Right lobe of liver (tissue), 6 donors: ENCODE results near the gene ATF2. TPM values are rescaled to one million over a fixed set of nuclear protein-coding genes. Genes with fewer than 3 reads are reported as not detected.

ENCODE experiments used
- ATAC-seq, 4 donors: fragments of 200-7000 bp; cut with Tn5 transposase; one replicate each; pipeline ENCODE4 v1.9.1; 2020; ENCODE audit warnings: mild to moderate bottlenecking in 4 of 4, moderate library complexity in 4 of 4
- DNase-seq, 3 donors: peaks; one replicate each; pipeline ENCODE4 v3.0.0-alpha.2; 2020
- H3K27ac ChIP-seq, 3 donors: fragments of 200-600 bp; one replicate each; pipeline ENCODE4 v1.8.0; 2022
- H3K27me3 ChIP-seq, 2 donors: fragments of 200-600 bp; one replicate each; pipeline ENCODE4 v1.8.0; 2022
- H3K36me3 ChIP-seq, 4 donors: fragments of 200-600 bp; sonication (generic) in 1 of 4; one replicate each; pipeline versions ENCODE4 v1.5.1 to v1.8.0; 2017 to 2022; ENCODE audit warnings: control low read depth in 1 of 4
- H3K4me1 ChIP-seq, 4 donors: fragments of 200-600 bp; sonication (generic) in 1 of 4; one replicate each; pipeline versions ENCODE4 v1.5.1 to v1.8.0; 2017 to 2022; ENCODE audit warnings: control low read depth in 1 of 4
- H3K4me3 ChIP-seq, 3 donors: fragments of 200-600 bp; one replicate each; pipeline ENCODE4 v1.8.0; 2022
- H3K9me3 ChIP-seq, 4 donors: fragments of 200-600 bp; sonication (generic) in 1 of 4; one replicate each; pipeline versions ENCODE4 v1.5.1 to v1.8.0; 2017 to 2022; ENCODE audit warnings: control low read depth in 1 of 4
- CTCF ChIP-seq, 4 donors: fragments of 200-600 bp in 3 of 4; fragments of 450-650 bp in 1 of 4; IDR thresholded peaks; one replicate each; pipeline versions ENCODE4 v1.5.1 to v1.8.0; 2016 to 2022; ENCODE audit warnings: antibody characterized with exemption in 4 of 4, mild to moderate bottlenecking in 2 of 4
- POLR2A ChIP-seq: fragments of 450-650 bp; IDR thresholded peaks from one replicate; pipeline ENCODE4 v1.6.1; 2017; ENCODE audit warnings: antibody characterized with exemption, mild to moderate bottlenecking
- WGBS: methylation state at CpG from one replicate; pipeline ENCODE4 v1.1.6; 2018; ENCODE audit warnings: low coverage, low lambda C conversion rate; ENCODE audit not compliant: insufficient coverage; ENCODE audit errors: missing lambda C conversion rate; 5-methylcytosine and 5-hydroxymethylcytosine counted together
- intact Hi-C, 2 donors: fragments of 100-400 bp; cut with DNase I; formaldehyde crosslinking; loops; one replicate each; pipeline versions ENCODE4 v1.11.2 to v1.14.1; 2022
- total RNA-seq, 6 experiments: library from RNA; depleted of rRNA in 2 of 6; stranded (reverse); fragments of >200 nt in 2 of 6; fragmentation: NEBNext Ultra II Directional in 3 of 6; extraction: Animal tissue kit (Norgen Biotek cat#: 25700) in 3 of 6; gene quantifications; one replicate each; pipeline versions ENCODE4 v1.1.0 to v1.2.4, GENCODE V29; 2016 to 2023
- donor health status: DM: no; HTN: yes; CAD: no.
- donor health status: DM: no; HTN: no; CAD: no.
- donor health status: DM: no; HTN: no; CAD: no.
- donor health status: DM: no; HTN: yes; CAD: no.
- donor health status: DM: no; HTN: yes; CAD: no.

ATF2 gene
- total RNA-seq, 6 experiments from 2014 or later, result 24.0 to 36.3 (median 27.4) TPM

- intact Hi-C loops, result no loop called here
- DNase-seq (no peak), ATAC-seq (peak in 3 of 4 donors; percentile 27 to 69 (median 42))
- Histone ChIP-seq H3K27me3 (no peaks in the 10 kb centered on the region), H3K36me3 (no peaks in the 10 kb centered on the region), H3K9me3 (no peaks in the 10 kb centered on the region), H3K4me1 (no peaks in the 10 kb centered on the region), H3K4me3 (no peak overlapping the region), H3K27ac (no peak overlapping the region)
- 88% methylated on average over 1 of the region's 1 CpG for WGBS
- no peak for TF ChIP-seq POLR2A
- TF ChIP-seq CTCF (IDR thresholded peaks at IDR 0.05), result peak in 2 of 4 donors; percentile 26 to 27
Observed at GRCh38 chr2:175187378-175187777, 19.4 kb upstream of the ATF2 start.

GRCh38 chr2:175183674-175184073, 15.7 kb upstream of the ATF2 start:
- Histone ChIP-seq H3K4me1 (peaks cover 0 to 13% (median 3%) of the 10 kb centered on the region in 4 donors), H3K27ac (no peak overlapping the region), H3K36me3 (peaks cover 0 to 13% (median 5%) of the 10 kb centered on the region in 4 donors), H3K9me3 (no peaks in the 10 kb centered on the region), H3K4me3 (no peak overlapping the region), H3K27me3 (no peaks in the 10 kb centered on the region)
- intact Hi-C loops, result no loop called here
- ATAC-seq (no peak), DNase-seq (no peak)
- WGBS, result 72% methylated on average over 2 of the region's 2 CpGs
- no peak for TF ChIP-seq CTCF (IDR thresholded peaks at IDR 0.05)
- no peak for TF ChIP-seq POLR2A

DNA sequence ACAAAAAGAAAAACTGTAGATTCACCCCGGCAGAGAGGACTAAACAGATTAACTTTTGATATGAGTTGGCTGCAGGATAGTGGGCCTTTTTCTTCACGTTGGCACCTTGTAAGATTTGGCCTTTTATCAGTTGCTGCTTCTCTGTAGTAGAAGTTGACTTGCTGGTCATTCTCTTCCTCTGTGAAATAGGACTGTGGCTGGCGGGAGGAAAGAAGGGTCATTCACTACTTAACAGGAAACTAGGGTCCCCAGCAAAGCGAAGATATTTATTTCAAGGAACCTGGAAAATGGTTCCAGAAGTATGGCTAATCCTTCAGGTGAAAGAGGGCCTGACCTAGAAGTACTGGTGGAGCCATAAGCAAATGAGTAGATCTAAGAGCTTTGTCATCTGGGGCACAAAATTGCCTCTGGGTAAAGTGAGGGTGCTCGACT, 13.9 kb upstream of the ATF2 start:
- TF ChIP-seq POLR2A, result no peak
- TF ChIP-seq CTCF (IDR thresholded peaks at IDR 0.05), result no peak
- intact Hi-C loops, result no loop called here
- Histone ChIP-seq H3K4me3 (peak overlapping the region; percentile 91 to 94 (median 93)), H3K9me3 (no peaks in the 10 kb centered on the region), H3K36me3 (peaks cover 0 to 31% (median 10%) of the 10 kb centered on the region in 4 donors), H3K4me1 (peaks cover 0 to 13% (median 3%) of the 10 kb centered on the region in 4 donors), H3K27ac (peak overlapping the region; percentile 82 to 88 (median 87)), H3K27me3 (no peaks in the 10 kb centered on the region)
- no peak for ATAC-seq
- DNase-seq, result no peak
- WGBS, result 45% methylated on average over 5 of the region's 5 CpGs

DNA sequence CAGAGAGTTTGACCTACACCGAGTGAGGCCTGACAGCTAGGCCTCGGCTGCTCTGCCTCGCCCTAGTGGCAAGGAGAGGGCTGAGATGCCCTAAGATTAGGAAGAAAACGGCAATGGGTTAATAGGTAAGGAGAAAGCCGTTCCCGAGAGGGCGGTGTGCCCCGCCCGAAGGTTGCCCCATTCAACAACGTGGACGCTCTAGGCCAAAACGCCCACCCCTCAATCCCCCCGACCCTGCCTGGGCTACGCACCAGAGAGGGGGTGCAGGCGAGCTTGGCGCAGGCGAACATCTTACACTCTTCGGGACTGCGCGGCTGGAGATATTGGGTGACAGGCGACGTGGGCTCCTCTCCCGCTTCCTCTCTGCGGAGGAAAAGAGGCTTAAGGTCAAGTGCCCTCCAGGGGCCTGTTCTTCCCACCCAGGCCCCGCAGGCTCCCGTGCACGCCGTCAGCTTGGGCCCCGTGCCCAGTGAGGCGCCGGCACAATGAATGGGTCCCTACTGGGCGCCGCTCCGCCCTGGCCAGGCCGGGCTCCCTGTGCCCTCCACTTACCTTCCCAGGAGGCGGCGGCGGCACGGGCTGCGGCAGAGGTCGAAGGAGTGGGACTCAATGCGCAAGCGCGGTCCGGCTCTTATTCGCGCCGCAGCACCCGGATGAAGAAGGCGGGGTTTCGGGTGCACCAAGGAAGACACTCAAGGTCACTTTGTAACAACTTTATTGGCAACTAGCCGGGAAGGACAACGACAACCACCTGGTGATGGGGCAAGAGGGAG, 13.3 kb upstream of the ATF2 start, which contains the start of gene ATP5MC3:
ATP5MC3 (minus strand) TSS at position 607 of the 773 bp plus-strand sequence; CDS start at position 290, 317 bp downstream.
- H3K27me3 ChIP-seq, result no peaks in the 10 kb centered on the region
- intact Hi-C loops, result no loop called here
- H3K4me3 ChIP-seq, result peak within 1 kb of the TSS; percentile 91 to 94 (median 93)
- WGBS, result under 1% methylated on average over 25 of the region's 53 CpGs
- DNase-seq, result peak; percentile 93 to 95 (median 95)
- peak within 1 kb of the TSS; percentile 82 to 88 (median 87) for H3K27ac ChIP-seq
- H3K9me3 ChIP-seq, result no peaks in the 10 kb centered on the region
- H3K36me3 ChIP-seq, result peaks cover 0 to 37% (median 10%) of the 10 kb centered on the region in 4 donors
- TF ChIP-seq POLR2A, result peak; percentile 84
- no peak for TF ChIP-seq CTCF (IDR thresholded peaks at IDR 0.05)
- H3K4me1 ChIP-seq, result peaks cover 0 to 13% (median 3%) of the 10 kb centered on the region in 4 donors
- peak; percentile 94 to 96 (median 95) for ATAC-seq
